Naive thymus-derived CD4-positive, alpha-beta T cell (primary cell): ENCODE data around the gene OSBP2. TPM values are rescaled to one million over a fixed set of nuclear protein-coding genes. Genes with fewer than 3 reads are reported as not detected.
A peak's percentile ranks its signal among the peaks of the same experiment; 100 is the strongest.

Experiments
- ATAC-seq: fragments of 150-1000 bp; cut with Tn5 transposase; 2 replicates; pipeline ENCODE4 v1.10.0; 2021; ENCODE audit warnings: mild to moderate bottlenecking, moderate library complexity
- CTCF ChIA-PET: fragments of 350-600 bp; sonication (Branson Sonifier 250); formaldehyde crosslinking; loops from one replicate; lab custom pipeline; 2021; ENCODE audit warnings: antibody characterized with exemption; lab: Charles Lee
- POLR2A ChIA-PET: fragments of 350-600 bp; sonication (Branson Sonifier 250); formaldehyde crosslinking; loops from one replicate; lab custom pipeline; 2021; ENCODE audit warnings: antibody characterized with exemption, inconsistent platforms; lab: Charles Lee
- DNase-seq, 9 donors: peaks; one replicate each; pipeline versions ENCODE4 v3.0.0 to v3.0.0-alpha.2; 2020 to 2022; ENCODE audit warnings: mixed read lengths in 1 of 9
- H3K27ac ChIP-seq: one replicate; pipeline ENCODE4 v1.7.0; 2013; ENCODE audit warnings: mild to moderate bottlenecking, low read depth, low read length, moderate library complexity
- H3K27me3 ChIP-seq, 2 donors: one replicate each; pipeline ENCODE4 v1.7.0; 2013; ENCODE audit warnings: low read length in 2 of 2, mild to moderate bottlenecking in 2 of 2, moderate library complexity in 2 of 2; ENCODE audit not compliant: control insufficient read depth in 2 of 2, insufficient read depth in 2 of 2
- H3K36me3 ChIP-seq, 3 experiments: 1 replicate in 2 of 3; 2 replicates in 1 of 3; pipeline ENCODE4 v1.7.0; 2013; ENCODE audit warnings: low read length in 3 of 3, mild to moderate bottlenecking in 3 of 3, moderate library complexity in 1 of 3; ENCODE audit not compliant: insufficient read depth in 3 of 3, control insufficient read depth in 2 of 3
- H3K4me1 ChIP-seq, 2 donors: one replicate each; pipeline ENCODE4 v1.7.0; 2013; ENCODE audit warnings: low read length in 2 of 2, mild to moderate bottlenecking in 2 of 2, moderate library complexity in 1 of 2; ENCODE audit not compliant: control insufficient read depth in 2 of 2, insufficient read depth in 2 of 2
- H3K4me3 ChIP-seq: 2 replicates; pipeline ENCODE4 v1.7.0; 2013; ENCODE audit warnings: mild to moderate bottlenecking, low read length
- H3K9me3 ChIP-seq, 3 experiments: 1 replicate in 2 of 3; 2 replicates in 1 of 3; pipeline ENCODE4 v1.7.0; 2013; ENCODE audit warnings: low read length in 3 of 3; ENCODE audit not compliant: control insufficient read depth in 2 of 3
- H3K27ac Mint-ChIP-seq, 9 donors: one replicate each; pipeline ENCODE4 v1.8.0; 2020 to 2022; ENCODE audit warnings: mixed read lengths in 9 of 9, mild to moderate bottlenecking in 8 of 9, moderate library complexity in 5 of 9, inconsistent platforms in 2 of 9
- H3K27me3 Mint-ChIP-seq, 5 donors: one replicate each; pipeline ENCODE4 v1.8.0; 2021 to 2022; ENCODE audit warnings: mixed read lengths in 5 of 5, mild to moderate bottlenecking in 1 of 5
- H3K36me3 Mint-ChIP-seq, 5 donors: one replicate each; pipeline ENCODE4 v1.8.0; 2020 to 2022; ENCODE audit warnings: mixed read lengths in 5 of 5, mild to moderate bottlenecking in 3 of 5, inconsistent platforms in 1 of 5
- H3K4me1 Mint-ChIP-seq, 7 donors: one replicate each; pipeline ENCODE4 v1.8.0; 2020 to 2022; ENCODE audit warnings: mixed read lengths in 7 of 7, mild to moderate bottlenecking in 3 of 7, inconsistent platforms in 1 of 7
- H3K4me3 Mint-ChIP-seq, 10 donors: one replicate each; pipeline ENCODE4 v1.8.0; 2020 to 2022; ENCODE audit warnings: mild to moderate bottlenecking in 10 of 10, mixed read lengths in 10 of 10, moderate library complexity in 6 of 10, inconsistent platforms in 2 of 10
- H3K9me3 Mint-ChIP-seq, 11 donors: one replicate each; pipeline ENCODE4 v1.8.0; 2020 to 2022; ENCODE audit warnings: mixed read lengths in 11 of 11, mild to moderate bottlenecking in 4 of 11, inconsistent platforms in 1 of 11, moderate library complexity in 1 of 11
- intact Hi-C, 2 donors: fragments of 100-400 bp; cut with micrococcal nuclease; formaldehyde crosslinking; loops; one replicate each; pipeline ENCODE4 v1.15.1; 2023
- polyA plus RNA-seq, 2 donors: library from polyadenylated mRNA; unstranded; fragments of 300-500 nt; fragmentation: Illumina TruSeq; gene quantifications; one replicate each; pipeline ENCODE4 v1.2.3, GENCODE V29; 2021
- total RNA-seq, 6 experiments: library from RNA in 5 of 6; stranded (reverse) in 5 of 6; gene quantifications; 1 replicate in 5 of 6; 2 replicates in 1 of 6; pipeline ENCODE4 v1.2.3 and lab custom pipeline; 2021 to 2026

Gene OSBP2
- total and polyA plus RNA-seq, 7 experiments from 2014 or later = 0.37 to 2.7 (median 1.8) TPM

GRCh38 chr22:30694171-30694639 lies 469 bp upstream of the OSBP2 start:
- H3K27me3 Mint-ChIP-seq = peaks cover 0 to 38% (median 4%) of the 10 kb centered on the region in 5 donors
- peak overlapping the region in 8 of 9 donors; percentile 59 to 92 (median 86) for H3K27ac Mint-ChIP-seq
- ChIA-PET CTCF (interaction anchor here (0.7 kb wide), 1 partner anchor 36 kb away, joined by 3 read pairs; no protein-coding TSS in a partner anchor), POLR2A (interaction anchor here (0.6 to 1.9 kb wide), 3 partner anchors 27 to 596 kb away, joined by 3 to 4 read pairs (median 4); partner anchors contain the start of genes DUSP18 and SLC35E4)
- Histone ChIP-seq H3K9me3 (no peaks in the 10 kb centered on the region), H3K36me3 (no peaks in the 10 kb centered on the region), H3K4me1 (peaks cover 6 to 7% of the 10 kb centered on the region in 2 donors), H3K27me3 (no peaks in the 10 kb centered on the region), H3K4me3 (peak overlapping the region; percentile 77), H3K27ac (peak overlapping the region; percentile 57)
- DNase-seq (peak; percentile 40 to 62 (median 50)), ATAC-seq (peak; percentile 83)
- peaks cover 0 to 1% (median 0%) of the 10 kb centered on the region in 5 donors for H3K36me3 Mint-ChIP-seq
- H3K4me1 Mint-ChIP-seq = peaks cover 0 to 29% (median 19%) of the 10 kb centered on the region in 7 donors
- intact Hi-C loops = loop anchor here (1.0 to 10.0 kb wide), 3 partner anchors 27 to 1781 kb away; partner anchors contain the start of genes DUSP18 (in 2 of the 2), FBXO7 (in 1 of the 2) and SLC35E4 (in 1 of the 2)
- no peaks in the 10 kb centered on the region for H3K9me3 Mint-ChIP-seq
- H3K4me3 Mint-ChIP-seq = peak overlapping the region; percentile 86 to 98 (median 94)

- H3K36me3 ChIP-seq = no peaks in the 10 kb centered on the region
- Mint-ChIP-seq H3K4me1 (peaks cover 0 to 29% (median 19%) of the 10 kb centered on the region in 7 donors), H3K27me3 (peaks cover 0 to 39% (median 4%) of the 10 kb centered on the region in 5 donors), H3K36me3 (peaks cover 0 to 1% (median 0%) of the 10 kb centered on the region in 5 donors), H3K27ac (peak overlapping the region in 5 of 9 donors; percentile 17 to 59 (median 54)), H3K9me3 (no peaks in the 10 kb centered on the region), H3K4me3 (peak overlapping the region; percentile 54 to 88 (median 79))
- ChIA-PET CTCF (no interaction called here), POLR2A (interaction anchor here (1.9 kb wide), 1 partner anchor 60 kb away, joined by 4 read pairs; the partner anchor contains the start of gene SLC35E4)
- no peak overlapping the region for H3K27ac ChIP-seq
- ATAC-seq (no peak), DNase-seq (peak in 2 of 9 donors; percentile 0 to 7)
- H3K4me3 ChIP-seq = peak overlapping the region; percentile 37
- no peaks in the 10 kb centered on the region for H3K9me3 ChIP-seq
- H3K27me3 ChIP-seq = no peaks in the 10 kb centered on the region
- H3K4me1 ChIP-seq = peaks cover 6 to 7% of the 10 kb centered on the region in 2 donors
- intact Hi-C loops = loop anchor here in 1 of 2 donors (10.0 kb wide), 1 partner anchor 1779 kb away; the partner anchor contains the start of gene FBXO7
Measured at GRCh38 chr22:30695351-30695851, 727 bp downstream of the OSBP2 start.

DNA sequence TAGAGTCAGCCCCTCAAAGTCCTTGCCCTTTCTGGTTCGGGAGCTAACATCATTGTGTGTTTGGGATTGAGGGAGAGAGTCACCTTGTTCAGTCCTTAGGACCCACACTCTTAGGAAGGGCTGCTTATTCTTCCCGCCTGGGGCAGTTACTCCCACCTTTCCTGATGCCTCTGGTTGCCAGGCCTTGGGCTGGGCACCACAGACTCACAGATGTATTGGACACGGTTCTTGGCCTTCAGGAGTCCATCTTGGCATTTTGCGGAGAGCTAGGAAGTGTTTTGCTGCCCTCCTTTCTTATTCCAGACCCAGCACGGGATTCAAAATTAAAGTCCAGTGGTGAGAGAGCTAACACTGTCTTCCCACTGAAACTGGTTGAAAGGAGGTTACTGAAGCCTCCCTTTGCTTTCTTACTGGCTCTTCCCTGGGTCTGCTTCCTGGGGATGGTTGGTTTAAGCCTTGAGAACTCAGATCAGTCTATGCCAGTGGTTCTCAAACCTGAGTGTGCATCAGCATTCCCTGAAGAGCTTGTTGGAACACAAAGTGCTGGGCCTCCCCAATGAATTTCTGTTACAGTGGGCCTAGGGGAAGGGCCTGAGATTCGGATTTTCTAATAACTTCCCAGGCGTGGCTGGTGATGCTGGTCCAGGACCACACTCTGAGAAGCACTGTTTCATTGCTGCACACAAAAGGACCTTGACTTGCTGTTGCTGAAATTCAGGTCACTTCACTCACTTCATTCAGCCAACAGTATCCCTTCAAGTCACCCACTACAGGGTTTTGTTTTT lies 1.4 kb downstream of the OSBP2 start:
- DNase-seq (no peak), ATAC-seq (no peak)
- H3K4me3 ChIP-seq = no peak overlapping the region
- no peaks in the 10 kb centered on the region for H3K36me3 ChIP-seq
- intact Hi-C loops = loop anchor here in 1 of 2 donors (10.0 kb wide), 1 partner anchor 1779 kb away; the partner anchor contains the start of gene FBXO7
- Mint-ChIP-seq H3K27ac (peak overlapping the region in 4 of 9 donors; percentile 17 to 59 (median 47)), H3K36me3 (peaks cover 0 to 1% (median 0%) of the 10 kb centered on the region in 5 donors), H3K27me3 (peaks cover 0 to 39% (median 3%) of the 10 kb centered on the region in 5 donors), H3K4me1 (peaks cover 0 to 29% (median 19%) of the 10 kb centered on the region in 7 donors), H3K4me3 (peak overlapping the region; percentile 54 to 88 (median 79)), H3K9me3 (no peaks in the 10 kb centered on the region)
- ChIA-PET CTCF (interaction anchor here (0.8 kb wide), 1 partner anchor 9 kb away, joined by 3 read pairs; no protein-coding TSS in a partner anchor), POLR2A (interaction anchor here (1.9 kb wide), 1 partner anchor 61 kb away, joined by 4 read pairs; the partner anchor contains the start of gene SLC35E4)
- no peak overlapping the region for H3K27ac ChIP-seq
- H3K9me3 ChIP-seq = no peaks in the 10 kb centered on the region
- H3K4me1 ChIP-seq = peaks cover 6 to 7% of the 10 kb centered on the region in 2 donors
- H3K27me3 ChIP-seq = no peaks in the 10 kb centered on the region

DNA sequence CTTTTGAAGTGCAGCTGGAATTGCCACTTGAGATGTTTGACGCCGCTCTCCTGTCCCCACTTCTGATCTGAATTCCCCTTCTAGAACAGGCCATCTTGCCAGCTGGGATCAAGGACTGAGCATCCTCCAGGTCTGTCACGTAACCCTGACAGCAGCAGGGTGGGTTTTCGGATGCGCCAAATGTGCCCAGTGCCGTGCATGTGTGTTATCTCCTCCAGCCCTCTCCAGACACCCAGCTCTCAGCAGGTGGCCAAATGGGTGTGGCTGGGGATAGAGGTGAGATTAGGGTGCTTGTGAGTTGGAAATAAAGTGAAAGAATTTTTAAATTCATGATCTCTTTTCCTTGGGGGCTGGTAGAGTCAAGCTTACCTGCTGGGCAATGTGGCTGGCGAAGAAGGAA lies 3.3 kb downstream of the OSBP2 start:
- H3K36me3 ChIP-seq = no peaks in the 10 kb centered on the region
- Mint-ChIP-seq H3K27ac (peak overlapping the region in 1 of 9 donors; percentile 13), H3K4me3 (peak overlapping the region in 1 of 10 donors; percentile 39), H3K36me3 (peaks cover 0 to 1% (median 0%) of the 10 kb centered on the region in 5 donors), H3K27me3 (peaks cover 0 to 31% (median 0%) of the 10 kb centered on the region in 5 donors), H3K9me3 (no peaks in the 10 kb centered on the region), H3K4me1 (peaks cover 0 to 28% (median 17%) of the 10 kb centered on the region in 7 donors)
- POLR2A ChIA-PET = no interaction called here
- no peak overlapping the region for H3K4me3 ChIP-seq
- ATAC-seq = no peak
- H3K9me3 ChIP-seq = no peaks in the 10 kb centered on the region
- DNase-seq = no peak
- no peaks in the 10 kb centered on the region for H3K27me3 ChIP-seq
- H3K27ac ChIP-seq = no peak overlapping the region
- CTCF ChIA-PET = interaction anchor here (0.7 kb wide), 1 partner anchor 63 kb away, joined by 3 read pairs; no protein-coding TSS in a partner anchor
- intact Hi-C loops = loop anchor here in 1 of 2 donors (10.0 kb wide), 1 partner anchor 1777 kb away; the partner anchor contains the start of gene FBXO7
- peaks cover 6 to 7% of the 10 kb centered on the region in 2 donors for H3K4me1 ChIP-seq

DNA sequence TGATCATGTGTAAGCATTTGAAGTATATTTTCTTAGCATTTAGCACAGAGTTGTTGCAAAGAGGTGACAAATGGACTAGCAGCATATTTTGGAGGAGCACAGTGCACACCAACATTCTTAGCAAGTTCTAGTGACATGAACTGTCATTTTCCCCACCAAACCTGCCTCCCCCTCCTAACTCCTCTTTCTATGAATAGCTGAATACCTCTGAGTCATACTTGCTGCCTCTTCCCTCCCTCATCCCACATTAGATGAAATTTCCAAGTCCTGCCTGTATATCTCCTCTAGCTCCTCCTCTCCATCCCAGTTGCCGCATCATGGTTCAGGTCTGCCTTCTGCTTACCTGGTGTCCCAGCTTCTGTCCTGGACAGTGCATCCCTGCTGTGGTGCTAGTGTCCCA lies 7.2 kb downstream of the OSBP2 start:
- Histone ChIP-seq H3K9me3 (no peaks in the 10 kb centered on the region), H3K36me3 (no peaks in the 10 kb centered on the region), H3K4me3 (no peak overlapping the region), H3K4me1 (peaks cover 0 to 7% of the 10 kb centered on the region in 2 donors), H3K27ac (no peak overlapping the region), H3K27me3 (no peaks in the 10 kb centered on the region)
- H3K27ac Mint-ChIP-seq = peak overlapping the region in 1 of 9 donors; percentile 68
- DNase-seq (no peak), ATAC-seq (no peak)
- peaks cover 0 to 15% (median 0%) of the 10 kb centered on the region in 7 donors for H3K4me1 Mint-ChIP-seq
- peaks cover 0 to 8% (median 0%) of the 10 kb centered on the region in 5 donors for H3K27me3 Mint-ChIP-seq
- H3K4me3 Mint-ChIP-seq = no peak overlapping the region
- POLR2A ChIA-PET = no interaction called here
- intact Hi-C loops = no loop called here
- CTCF ChIA-PET = interaction anchor here (1.9 kb wide), 1 partner anchor 9 kb away, joined by 5 read pairs; no protein-coding TSS in a partner anchor
- H3K9me3 Mint-ChIP-seq = no peaks in the 10 kb centered on the region
- no peaks in the 10 kb centered on the region for H3K36me3 Mint-ChIP-seq

GRCh38 chr22:30702856-30703255 lies 8.2 kb downstream of the OSBP2 start:
- ATAC-seq (no peak), DNase-seq (no peak)
- Mint-ChIP-seq H3K9me3 (no peaks in the 10 kb centered on the region), H3K27me3 (peaks cover 0 to 3% (median 0%) of the 10 kb centered on the region in 5 donors), H3K36me3 (no peaks in the 10 kb centered on the region), H3K4me1 (peaks cover 0 to 15% (median 0%) of the 10 kb centered on the region in 7 donors), H3K4me3 (no peak overlapping the region), H3K27ac (no peak overlapping the region)
- CTCF ChIA-PET = interaction anchor here (0.6 to 1.9 kb wide), 2 partner anchors 10 to 47 kb away, joined by 3 to 5 read pairs; no protein-coding TSS in a partner anchor
- POLR2A ChIA-PET = interaction anchor here (0.6 kb wide), 1 partner anchor 1021 kb away, joined by 3 read pairs; no protein-coding TSS in a partner anchor
- Histone ChIP-seq H3K27me3 (no peaks in the 10 kb centered on the region), H3K4me3 (no peak overlapping the region), H3K4me1 (peaks cover 0 to 7% of the 10 kb centered on the region in 2 donors), H3K27ac (no peak overlapping the region), H3K36me3 (no peaks in the 10 kb centered on the region), H3K9me3 (no peaks in the 10 kb centered on the region)
- intact Hi-C loops = no loop called here
